DMS79 treated with DMSO at 0.1 percent for 48 hours (cell line): ENCODE measurements around the gene TRMT1.

ENCODE experiments used
- DNase-seq: peaks from one replicate; lab custom pipeline; 2025; lab: John Stamatoyannopoulos, UW

TRMT1 gene

GRCh38 chr19:13102416-13102665, 14.2 kb downstream of the TRMT1 start:
- DNase-seq = no peak

- DNase-seq = no peak
These were observed 14.7 kb downstream of the TRMT1 start for GRCh38 chr19:13101590-13102415.

- no peak for DNase-seq
These were observed 15.5 kb downstream of the TRMT1 start for GRCh38 chr19:13100841-13101589.

GRCh38 chr19:13100031-13100588, 16.4 kb downstream of the TRMT1 start:
- DNase-seq = no peak

- DNase-seq = no peak
These were observed 17.2 kb downstream of the TRMT1 start for GRCh38 chr19:13099073-13099999.

- DNase-seq = no peak
These were observed 18.1 kb downstream of the TRMT1 start for GRCh38 chr19:13098277-13099072.

- DNase-seq = no peak
These were observed 18.9 kb downstream of the TRMT1 start for GRCh38 chr19:13097463-13098258.

- DNase-seq = no peak
These were observed 19.5 kb downstream of the TRMT1 start for GRCh38 chr19:13097033-13097462.

- no peak for DNase-seq
These were observed 20.3 kb downstream of the TRMT1 start for GRCh38 chr19:13095934-13096927.

GRCh38 chr19:13095393-13095784, 21.2 kb downstream of the TRMT1 start:
- DNase-seq = no peak

GRCh38 chr19:13094771-13095392, 21.7 kb downstream of the TRMT1 start:
- no peak for DNase-seq

GRCh38 chr19:13094106-13094504, 22.4 kb downstream of the TRMT1 start:
- no peak for DNase-seq

GRCh38 chr19:13093407-13094105, 23.0 kb downstream of the TRMT1 start:
- peak; percentile 68 for DNase-seq

GRCh38 chr19:13092606-13093235, 23.8 kb downstream of the TRMT1 start:
- no peak for DNase-seq

GRCh38 chr19:13092158-13092543, 24.4 kb downstream of the TRMT1 start:
- no peak for DNase-seq

GRCh38 chr19:13091400-13092157, 25.0 kb downstream of the TRMT1 start:
- no peak for DNase-seq
